ENCODE measurements around the gene ZNF407. TPM values are rescaled to one million over a fixed set of nuclear protein-coding genes. Genes with fewer than 3 reads are reported as not detected.

Gene ZNF407
- total RNA-seq, 1 experiment from 2014 or later: 15.9 TPM

GRCh38 chr18:74950479-74950878 is 352.8 kb downstream of the ZNF407 start:
- CTCF ChIA-PET: no interaction called here
- no peak for TF ChIP-seq CTCF (conservative IDR thresholded peaks at IDR 0.05; ENCODE audit: low read depth, low read length)
- no peak for TF ChIP-seq EZH2 (IDR thresholded peaks at IDR 0.05; ENCODE audit: borderline replicate concordance, low read depth, low read length, poor library complexity, severe bottlenecking)
- Histone ChIP-seq H3K9me3 (ENCODE audit: low read depth, low read length, poor library complexity, severe bottlenecking) (no peaks in the 10 kb centered on the region), H3K36me3 (ENCODE audit: insufficient read depth, low read length, poor library complexity, severe bottlenecking) (no peaks in the 10 kb centered on the region), H3K27me3 (replicated peaks; ENCODE audit: insufficient read depth, low read depth, low read length, poor library complexity) (no peaks in the 10 kb centered on the region), H3K4me1 (ENCODE audit: insufficient read depth, low read length, poor library complexity, severe bottlenecking) (no peaks in the 10 kb centered on the region), H3K27ac (ENCODE audit: low read depth, low read length, poor library complexity, severe bottlenecking) (no peak overlapping the region), H3K4me3 (ENCODE audit: low read depth, low read length, poor library complexity, severe bottlenecking) (no peak overlapping the region)
- POLR2A ChIA-PET (ENCODE audit: low non-redundant PET): no interaction called here
- intact Hi-C loops (cut with micrococcal nuclease; ENCODE audit: unreplicated experiment): no loop called here
- BruUV-seq (replicated peaks): no TSS peak
- no peak for DNase-seq (ENCODE audit: low spot score)

GRCh38 chr18:74951165-74951760 is 353.6 kb downstream of the ZNF407 start:
- Histone ChIP-seq H3K27ac (ENCODE audit: low read depth, low read length, poor library complexity, severe bottlenecking) (no peak overlapping the region), H3K9me3 (ENCODE audit: low read depth, low read length, poor library complexity, severe bottlenecking) (no peaks in the 10 kb centered on the region), H3K4me1 (ENCODE audit: insufficient read depth, low read length, poor library complexity, severe bottlenecking) (no peaks in the 10 kb centered on the region), H3K4me3 (ENCODE audit: low read depth, low read length, poor library complexity, severe bottlenecking) (no peak overlapping the region), H3K36me3 (ENCODE audit: insufficient read depth, low read length, poor library complexity, severe bottlenecking) (no peaks in the 10 kb centered on the region), H3K27me3 (replicated peaks; ENCODE audit: insufficient read depth, low read depth, low read length, poor library complexity) (no peaks in the 10 kb centered on the region)
- TF ChIP-seq EZH2 (IDR thresholded peaks at IDR 0.05; ENCODE audit: borderline replicate concordance, low read depth, low read length, poor library complexity, severe bottlenecking): no peak
- no peak for DNase-seq (ENCODE audit: low spot score)
- ChIA-PET POLR2A (ENCODE audit: low non-redundant PET) (no interaction called here), CTCF (no interaction called here)
- BruUV-seq (replicated peaks): no TSS peak
- intact Hi-C loops (cut with micrococcal nuclease; ENCODE audit: unreplicated experiment): no loop called here

- no peaks in the 10 kb centered on the region for H3K4me1 ChIP-seq (ENCODE audit: insufficient read depth, low read length, poor library complexity, severe bottlenecking)
- no peaks in the 10 kb centered on the region for H3K9me3 ChIP-seq (ENCODE audit: low read depth, low read length, poor library complexity, severe bottlenecking)
- TF ChIP-seq CTCF (conservative IDR thresholded peaks at IDR 0.05; ENCODE audit: low read depth, low read length): no peak
- TF ChIP-seq EZH2 (IDR thresholded peaks at IDR 0.05; ENCODE audit: borderline replicate concordance, low read depth, low read length, poor library complexity, severe bottlenecking): no peak
- H3K4me3 ChIP-seq (ENCODE audit: low read depth, low read length, poor library complexity, severe bottlenecking): no peak overlapping the region
- no peak for DNase-seq (ENCODE audit: low spot score)
- ChIA-PET CTCF (no interaction called here), POLR2A (ENCODE audit: low non-redundant PET) (no interaction called here)
- H3K36me3 ChIP-seq (ENCODE audit: insufficient read depth, low read length, poor library complexity, severe bottlenecking): no peaks in the 10 kb centered on the region
- H3K27me3 ChIP-seq (replicated peaks; ENCODE audit: insufficient read depth, low read depth, low read length, poor library complexity): no peaks in the 10 kb centered on the region
- no TSS peak for BruUV-seq (replicated peaks)
- H3K27ac ChIP-seq (ENCODE audit: low read depth, low read length, poor library complexity, severe bottlenecking): no peak overlapping the region
- intact Hi-C loops (cut with micrococcal nuclease; ENCODE audit: unreplicated experiment): no loop called here
Measured at GRCh38 chr18:74957588-74958224, 360.0 kb downstream of the ZNF407 start.

GRCh38 chr18:74959216-74959615 is 361.5 kb downstream of the ZNF407 start:
- no peaks in the 10 kb centered on the region for H3K36me3 ChIP-seq (ENCODE audit: insufficient read depth, low read length, poor library complexity, severe bottlenecking)
- no peak overlapping the region for H3K27ac ChIP-seq (ENCODE audit: low read depth, low read length, poor library complexity, severe bottlenecking)
- no peaks in the 10 kb centered on the region for H3K9me3 ChIP-seq (ENCODE audit: low read depth, low read length, poor library complexity, severe bottlenecking)
- DNase-seq (ENCODE audit: low spot score): no peak
- TF ChIP-seq EZH2 (IDR thresholded peaks at IDR 0.05; ENCODE audit: borderline replicate concordance, low read depth, low read length, poor library complexity, severe bottlenecking): no peak
- no peak for TF ChIP-seq CTCF (conservative IDR thresholded peaks at IDR 0.05; ENCODE audit: low read depth, low read length)
- POLR2A ChIA-PET (ENCODE audit: low non-redundant PET): interaction anchor here (0.6 kb wide), 1 partner anchor 66 kb away, joined by 3 read pairs; no protein-coding TSS in a partner anchor
- intact Hi-C loops (cut with micrococcal nuclease; ENCODE audit: unreplicated experiment): no loop called here
- no peaks in the 10 kb centered on the region for H3K4me1 ChIP-seq (ENCODE audit: insufficient read depth, low read length, poor library complexity, severe bottlenecking)
- no TSS peak for BruUV-seq (replicated peaks)
- no peaks in the 10 kb centered on the region for H3K27me3 ChIP-seq (replicated peaks; ENCODE audit: insufficient read depth, low read depth, low read length, poor library complexity)
- CTCF ChIA-PET: no interaction called here
- no peak overlapping the region for H3K4me3 ChIP-seq (ENCODE audit: low read depth, low read length, poor library complexity, severe bottlenecking)

All from A673 (cell line).